ENCODE data around the gene AVEN.
"Not testable (repeated sequence)": the region's sequence is repeated elsewhere in the genome, so short reads cannot be mapped to it uniquely, and the experiment has no call there.

The AVEN gene

DNA sequence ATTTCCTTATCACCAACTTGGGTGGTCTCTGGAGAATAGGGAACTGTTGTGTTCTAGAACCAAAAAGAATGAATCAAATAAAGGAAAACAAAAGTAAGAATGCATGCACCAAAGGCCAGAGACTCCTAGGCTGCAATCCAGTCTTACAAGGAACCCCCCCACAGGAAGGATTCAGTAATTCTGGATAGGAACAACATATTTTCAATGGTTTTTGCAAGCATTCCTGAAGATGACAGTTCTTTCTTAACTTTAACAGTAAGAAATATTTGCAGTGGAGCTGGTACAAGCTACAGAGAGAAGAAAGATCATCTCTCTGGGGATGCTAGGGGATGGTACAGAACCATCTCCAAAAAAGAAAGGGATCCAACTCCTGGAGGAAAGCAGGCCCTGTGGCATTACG lies 186.9 kb downstream of the AVEN start:
- DNase-seq (ENCODE audit: low read depth in 2 of 2) = no peak

DNA sequence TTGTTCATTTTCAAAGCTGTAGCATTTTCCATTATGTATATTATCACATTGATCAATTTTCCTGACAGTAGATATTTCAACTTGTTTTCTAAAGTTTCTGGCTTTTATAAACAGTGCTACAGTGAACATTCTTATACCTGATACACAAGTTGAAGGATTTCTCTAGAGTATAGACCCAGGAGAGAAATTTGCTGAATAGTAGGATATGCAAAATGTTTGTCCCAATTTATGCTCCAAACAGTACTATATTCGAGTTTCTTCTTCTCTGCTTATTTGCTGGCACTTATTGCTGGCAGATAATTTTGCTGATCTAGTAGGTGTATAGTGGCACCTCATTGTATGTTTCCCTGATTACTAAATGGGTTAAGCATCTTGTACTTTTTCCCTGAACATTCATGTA lies 187.9 kb downstream of the AVEN start:
- DNase-seq (ENCODE audit: low read depth in 2 of 2) = no peak

DNA sequence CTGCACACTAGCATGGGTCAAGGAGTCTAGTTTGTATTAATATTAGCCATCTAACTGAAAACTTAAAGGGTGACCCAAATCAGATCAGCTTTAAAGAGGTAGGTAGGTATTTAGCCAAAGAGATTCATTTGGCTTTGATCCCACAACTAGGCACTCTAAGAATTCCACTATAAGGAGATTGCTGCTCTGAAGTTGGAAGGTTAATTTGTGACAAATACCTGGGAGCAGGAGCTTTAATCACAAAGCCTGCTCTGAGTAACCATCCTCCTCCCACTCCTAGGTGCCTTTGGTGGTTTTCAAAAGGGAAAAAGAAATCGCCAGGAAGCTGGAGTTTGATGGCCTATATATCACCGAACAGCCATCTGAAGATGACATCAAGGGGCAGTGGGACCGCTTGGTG lies 191.0 kb downstream of the AVEN start:
- DNase-seq (ENCODE audit: low read depth in 2 of 2) = no peak

DNA sequence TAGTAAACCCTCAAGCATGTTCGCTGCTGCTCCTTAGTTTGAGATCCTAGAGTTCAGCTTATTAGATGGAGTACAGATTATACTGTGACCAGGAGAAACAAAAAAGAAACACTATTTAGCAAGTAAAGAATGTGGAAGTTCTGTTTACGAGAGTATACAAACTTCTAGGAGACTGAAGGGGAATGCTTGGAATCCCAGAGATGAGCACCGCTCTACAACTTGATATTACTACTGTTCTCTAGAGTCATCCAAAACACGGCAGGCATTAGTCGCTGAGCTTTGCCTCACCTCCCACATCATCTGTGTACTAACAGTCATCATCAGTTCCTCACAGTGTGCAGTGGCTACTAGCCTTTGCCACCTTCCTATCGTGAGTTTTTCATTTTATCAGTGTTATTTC lies 192.1 kb downstream of the AVEN start:
- DNase-seq (ENCODE audit: low read depth in 2 of 2) = no peak

DNA sequence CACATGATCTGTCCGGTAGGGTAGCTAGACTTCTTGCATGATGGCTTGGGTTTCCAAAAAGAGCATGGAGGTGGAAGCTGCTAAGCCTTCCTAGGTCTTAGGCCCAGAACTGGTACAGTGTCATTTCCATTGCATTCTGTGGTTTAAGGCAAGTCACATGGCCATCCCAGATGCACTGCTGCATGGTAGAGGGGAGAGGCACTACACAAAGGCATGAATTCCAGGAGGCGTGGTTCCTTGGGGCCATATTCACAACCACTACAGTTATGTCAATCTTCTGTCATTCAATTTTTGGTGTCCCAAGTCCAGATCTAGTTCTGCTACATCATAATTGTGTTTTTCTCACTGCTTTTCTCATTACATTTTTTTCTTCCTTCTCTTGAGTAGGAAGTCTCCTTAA lies 192.9 kb downstream of the AVEN start:
- no peak for DNase-seq (ENCODE audit: low read depth in 2 of 2)

DNA sequence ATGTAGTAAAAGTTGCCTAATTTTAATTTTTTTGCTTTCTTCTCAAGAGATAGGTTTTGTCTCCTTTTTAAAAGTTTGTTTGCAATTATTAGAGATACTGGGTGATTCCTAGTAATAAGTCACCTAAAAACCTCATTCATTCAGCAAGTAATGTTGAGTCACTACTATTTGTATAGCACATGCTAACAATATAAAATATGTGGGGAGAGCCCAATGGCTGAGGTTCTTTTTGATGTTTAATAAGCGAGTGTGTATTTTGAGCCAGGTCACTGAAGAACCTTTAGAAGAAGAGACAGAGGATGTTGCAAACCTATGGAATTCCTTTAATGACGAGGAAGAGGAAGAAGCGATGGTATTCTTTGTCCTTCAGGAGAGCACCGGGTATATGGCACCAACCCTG lies 194.4 kb downstream of the AVEN start:
- no peak for DNase-seq (ENCODE audit: low read depth in 2 of 2)

DNA sequence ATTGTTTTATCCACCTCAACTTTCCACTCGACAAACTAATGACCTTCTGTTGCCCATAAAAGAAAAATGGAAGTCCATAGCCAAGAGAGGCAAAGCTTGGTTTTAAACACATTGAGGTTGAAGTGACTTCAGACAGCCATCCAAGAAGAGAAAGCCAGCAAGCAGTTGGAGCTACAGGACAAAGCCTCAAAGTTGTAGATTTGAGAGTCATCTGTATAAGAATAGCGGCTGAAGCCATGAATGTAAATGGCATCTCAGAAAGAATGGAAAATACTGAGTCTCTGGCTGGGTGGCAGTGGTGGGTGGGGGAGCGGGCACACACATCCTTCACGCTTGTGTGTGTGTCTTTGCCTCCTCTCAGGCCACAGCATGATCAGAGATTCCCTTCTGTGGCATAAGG lies 194.8 kb downstream of the AVEN start:
- DNase-seq (ENCODE audit: low read depth in 2 of 2) = no peak

DNA sequence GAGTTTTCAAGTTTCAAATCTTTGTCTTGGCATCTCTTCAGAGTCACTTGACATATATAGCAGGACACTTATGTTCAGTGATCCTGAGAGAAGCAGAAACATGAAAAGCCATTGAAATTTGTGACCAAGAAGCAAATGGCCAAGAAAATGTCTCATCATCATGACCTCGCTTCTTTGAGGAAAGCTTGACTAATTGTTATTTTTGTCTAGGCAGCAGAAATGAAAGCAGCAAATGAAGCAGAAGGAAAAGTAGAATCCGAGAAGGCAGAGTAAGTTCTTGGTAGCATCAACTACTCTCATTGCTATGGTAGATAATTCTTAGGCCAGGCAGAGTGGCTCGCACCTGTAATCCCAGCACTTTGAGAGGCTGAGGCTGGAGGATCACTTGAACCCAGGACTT lies 198.4 kb downstream of the AVEN start:
- no peak for DNase-seq (ENCODE audit: low read depth in 2 of 2)

DNA sequence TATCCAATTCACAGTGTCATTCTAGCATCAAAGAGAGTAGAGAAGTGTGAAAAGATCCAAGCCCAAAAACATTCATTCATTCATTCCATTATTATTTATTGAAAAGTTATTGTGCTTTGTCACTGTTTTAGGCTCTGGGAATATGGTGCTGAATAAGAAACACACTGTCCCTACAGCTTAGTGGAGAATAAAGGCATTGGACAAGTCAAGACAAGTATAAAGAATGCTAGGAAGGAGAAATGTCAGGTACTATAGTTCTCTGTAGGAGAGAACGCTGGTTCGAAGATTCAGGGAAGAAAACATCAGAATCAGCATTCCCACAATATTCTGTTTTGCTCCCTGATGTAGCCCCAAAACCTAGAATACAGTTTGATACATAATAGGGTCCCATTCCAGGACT lies 199.5 kb downstream of the AVEN start:
- no peak for DNase-seq (ENCODE audit: low read depth in 2 of 2)

DNA sequence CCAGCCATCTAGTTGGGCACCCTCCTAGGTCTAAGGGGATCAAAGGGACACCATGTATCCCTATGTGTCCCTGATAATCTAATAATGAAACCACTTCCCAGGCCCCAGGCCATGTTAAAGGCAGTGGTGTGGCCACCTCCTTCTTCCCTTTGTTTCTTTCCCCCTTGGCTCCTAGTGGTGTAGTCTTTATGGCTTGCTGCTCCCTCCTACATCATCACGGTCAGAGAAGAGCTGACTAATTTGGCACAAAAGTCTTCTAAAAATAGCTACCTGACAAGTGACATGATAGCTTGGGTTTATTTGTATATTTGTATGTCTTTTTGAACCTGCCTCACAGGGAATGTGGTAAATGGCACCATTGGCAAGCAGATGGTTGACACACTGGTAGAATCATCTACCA lies 201.7 kb downstream of the AVEN start:
- DNase-seq (ENCODE audit: low read depth in 2 of 2) = no peak

DNA sequence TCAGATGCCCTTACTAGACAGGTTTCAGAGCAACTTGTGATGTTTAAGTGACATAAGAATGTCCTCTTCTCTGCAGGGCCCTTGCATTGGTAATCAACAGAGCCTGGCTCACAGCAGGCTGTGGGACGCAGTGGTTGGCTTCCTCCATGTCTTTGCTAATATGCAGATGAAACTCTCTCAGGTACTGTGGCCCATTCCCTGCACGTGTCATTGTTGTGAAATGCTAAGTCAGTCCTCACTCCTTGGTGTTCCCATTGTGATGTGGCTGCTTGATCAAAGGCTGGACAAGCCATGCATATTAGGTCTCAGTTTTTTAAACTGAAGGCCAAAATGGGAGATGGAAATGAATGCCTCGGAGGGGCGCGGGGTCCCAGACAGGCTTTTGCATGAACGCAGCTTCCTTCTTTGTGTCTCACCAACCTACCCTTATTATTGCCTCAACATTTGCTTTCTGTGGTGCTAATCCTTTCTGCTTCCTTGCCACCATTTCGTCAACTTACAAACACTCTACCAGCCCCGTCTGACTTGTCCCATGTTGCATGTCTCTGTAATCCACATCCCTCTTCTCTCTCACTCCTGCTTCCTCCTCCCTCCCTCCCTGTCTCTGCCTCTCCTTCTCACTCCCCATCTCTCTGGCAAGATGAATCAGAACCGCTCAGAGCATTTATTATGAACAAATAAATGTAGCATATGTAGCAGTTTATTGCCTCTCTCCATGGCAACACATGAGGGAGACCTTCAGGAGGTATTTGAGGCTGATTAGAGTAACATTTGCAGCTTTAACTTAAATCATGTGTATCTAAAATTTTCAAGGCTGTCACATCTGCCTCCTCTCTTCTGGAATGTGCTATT lies 203.9 kb downstream of the AVEN start:
- DNase-seq (ENCODE audit: low read depth in 2 of 2) = no peak

DNA sequence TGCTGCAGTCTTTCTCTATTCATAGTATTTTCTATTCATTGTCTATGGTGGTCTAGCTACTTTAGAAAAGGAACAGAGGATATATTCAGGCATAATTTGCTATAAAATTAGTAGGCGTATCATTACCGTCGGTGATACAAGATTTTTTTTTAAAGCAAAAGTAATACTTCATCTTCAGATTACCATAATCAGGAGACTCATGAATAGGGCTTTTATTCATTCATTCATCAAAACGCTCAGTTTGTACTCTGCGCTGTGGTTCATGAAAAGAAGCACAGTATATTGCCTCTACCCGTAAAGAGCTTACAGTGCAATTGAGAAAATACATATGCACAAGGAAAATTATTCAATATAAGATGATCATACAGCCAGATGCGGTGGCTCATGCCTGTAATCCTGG lies 207.4 kb downstream of the AVEN start:
- DNase-seq (ENCODE audit: low read depth in 2 of 2) = no peak

DNA sequence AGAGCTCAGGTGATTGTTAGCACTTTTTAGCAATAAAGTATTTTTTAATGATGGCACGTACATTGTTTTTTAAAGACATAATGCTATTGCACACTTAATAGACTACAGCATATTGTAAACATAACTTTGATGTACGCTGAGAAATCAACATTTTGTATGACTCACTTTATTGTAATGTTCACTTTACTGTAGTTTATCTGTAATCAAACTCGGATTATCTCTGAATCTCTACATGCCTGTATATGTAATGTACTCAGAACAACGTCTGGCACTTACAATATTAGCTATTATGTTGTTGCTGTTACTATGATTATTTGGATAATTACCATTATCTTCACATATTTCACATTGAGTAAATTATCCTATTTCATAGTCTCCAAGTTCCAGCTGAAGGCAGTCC lies 208.7 kb downstream of the AVEN start:
- no peak for DNase-seq (ENCODE audit: low read depth in 2 of 2)

DNA sequence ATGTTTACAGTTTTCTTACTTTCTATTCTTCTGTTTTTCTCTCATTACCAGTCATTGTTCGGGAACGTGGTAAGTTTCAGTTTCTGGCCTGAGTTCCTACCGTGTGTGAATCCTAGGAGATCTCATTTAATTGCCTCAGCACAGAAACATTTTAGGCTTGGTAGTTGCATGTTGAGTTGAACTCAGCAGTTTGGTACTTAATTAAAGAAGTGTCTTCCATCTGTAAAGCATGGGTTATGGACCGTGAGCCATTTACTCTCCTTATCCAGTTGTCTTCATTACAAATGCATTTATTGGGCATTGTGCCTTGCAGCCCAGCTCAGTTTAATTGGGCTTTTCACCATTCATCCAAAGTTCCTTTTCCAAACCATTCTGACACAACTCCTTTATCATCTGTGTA lies 212.8 kb downstream of the AVEN start:
- DNase-seq (ENCODE audit: low read depth in 2 of 2) = no peak

DNA sequence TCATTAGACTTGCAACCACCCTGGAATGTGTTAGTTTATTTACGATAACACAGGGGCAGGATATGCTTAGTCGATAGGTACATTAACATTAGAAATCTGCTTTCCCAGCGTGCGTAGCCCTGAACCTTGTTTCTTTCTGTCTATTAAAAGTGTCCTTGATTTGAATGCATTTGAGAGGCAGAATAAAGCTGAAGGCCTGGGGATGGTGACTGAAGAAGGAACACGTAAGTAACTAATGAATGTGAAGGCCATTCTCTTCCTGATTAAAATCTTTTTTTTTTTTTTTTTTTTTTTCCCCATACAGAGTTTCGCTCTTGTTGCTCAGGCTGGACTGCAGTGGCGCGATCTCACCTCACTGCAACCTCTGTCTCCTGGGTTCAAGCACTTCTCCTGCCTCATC lies 213.6 kb downstream of the AVEN start:
- DNase-seq (ENCODE audit: low read depth in 2 of 2) = no peak

DNA sequence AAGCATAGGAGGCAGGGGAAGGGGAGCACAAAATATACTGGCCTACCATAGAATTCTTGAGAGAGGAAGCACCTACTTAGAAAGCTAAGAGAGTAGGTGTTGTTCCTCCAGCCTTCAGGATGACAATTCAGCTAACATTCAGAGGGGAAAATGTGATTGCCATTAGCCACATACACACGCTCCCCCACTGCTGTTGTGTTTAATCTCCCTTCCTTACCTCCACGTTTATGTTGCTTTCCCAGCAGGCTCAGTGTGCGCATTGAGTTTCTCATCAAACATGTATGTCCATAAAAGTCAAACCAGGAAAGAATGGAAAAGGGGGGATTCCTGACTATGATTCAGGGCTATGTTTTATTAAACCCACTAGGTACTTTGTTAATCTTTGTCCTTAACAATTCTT lies 215.9 kb downstream of the AVEN start:
- no peak for DNase-seq (ENCODE audit: low read depth in 2 of 2)

DNA sequence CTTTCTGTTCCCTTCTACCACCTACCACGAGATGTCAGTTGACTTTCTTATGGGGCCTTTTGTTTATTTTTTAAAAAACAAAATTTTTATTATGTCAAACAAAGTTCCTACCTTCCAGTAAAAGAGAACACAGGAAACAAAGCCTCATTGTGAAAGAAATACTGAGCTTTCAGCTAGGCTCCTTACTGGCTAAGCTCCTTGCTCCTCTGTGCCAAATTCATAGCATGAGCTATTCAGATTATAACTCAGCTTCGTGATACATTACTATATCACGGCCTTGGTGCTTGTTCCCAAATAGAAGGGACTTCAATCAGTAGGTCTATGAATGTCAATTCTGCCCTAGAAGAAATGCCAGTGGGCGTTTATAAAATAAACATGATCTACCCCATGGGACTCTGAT lies 216.5 kb downstream of the AVEN start:
- no peak for DNase-seq (ENCODE audit: low read depth in 2 of 2)

DNA sequence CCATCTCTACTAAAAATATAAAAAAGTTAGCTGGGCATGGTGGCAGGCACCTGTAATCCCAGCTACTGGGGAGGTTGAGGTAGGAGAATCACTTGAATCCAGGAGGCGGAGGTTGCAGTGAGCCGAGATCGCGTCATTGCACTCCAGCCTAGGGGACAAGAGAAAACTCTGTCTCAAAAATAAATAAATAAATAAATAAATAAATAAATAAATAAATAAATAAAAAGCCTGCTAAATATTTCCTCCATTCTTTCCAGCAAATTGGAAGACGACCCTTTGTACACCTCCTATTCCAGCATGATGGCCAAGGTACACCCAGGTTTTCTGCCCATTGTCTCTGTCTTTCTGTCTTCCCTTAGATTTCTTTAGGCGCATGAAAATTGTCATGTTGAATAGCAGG lies 219.5 kb downstream of the AVEN start:
- not testable (repeated sequence) for DNase-seq (ENCODE audit: low read depth in 2 of 2)

Measured in stimulated activated CD8-positive, alpha-beta memory T cell treated with anti-CD3 and anti-CD28 coated beads, Interleukin-7, amount 100 ng/mL, for 1 hour (primary cell).